ENCODE measurements around the gene ZNF185. TPM values are rescaled to one million over a fixed set of nuclear protein-coding genes. Genes with fewer than 3 reads are reported as not detected.

ZNF185 gene
- total RNA-seq, 1 donor from 2014 or later, result 17.9 TPM

DNA sequence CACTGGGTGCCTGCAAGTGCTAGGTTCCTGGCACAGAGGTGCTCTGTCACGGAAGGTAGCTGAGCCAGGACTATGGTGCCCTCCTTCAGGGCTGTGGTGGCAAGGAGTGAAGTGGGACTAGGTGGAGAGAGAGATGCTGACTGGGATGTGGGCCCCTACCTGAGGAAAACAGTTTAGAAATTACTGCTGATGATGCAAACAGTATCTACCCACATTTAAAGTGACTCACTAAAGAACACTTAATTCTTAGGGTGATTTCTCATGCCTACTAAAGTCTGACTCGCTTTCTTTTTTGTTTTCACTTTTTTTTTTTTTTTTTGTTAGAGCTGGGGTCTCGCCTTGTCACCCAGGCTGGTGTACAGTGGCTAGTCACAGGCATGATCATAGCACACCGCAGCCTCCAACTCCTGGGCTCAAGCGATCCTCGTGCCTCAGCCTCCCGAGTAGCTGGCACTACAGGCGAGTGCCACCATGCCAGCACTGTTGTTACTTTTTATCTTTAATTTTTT lies 3.1 kb downstream of the ZNF185 start:
- intact Hi-C loops (cut with DNase I), result no loop called here

DNA sequence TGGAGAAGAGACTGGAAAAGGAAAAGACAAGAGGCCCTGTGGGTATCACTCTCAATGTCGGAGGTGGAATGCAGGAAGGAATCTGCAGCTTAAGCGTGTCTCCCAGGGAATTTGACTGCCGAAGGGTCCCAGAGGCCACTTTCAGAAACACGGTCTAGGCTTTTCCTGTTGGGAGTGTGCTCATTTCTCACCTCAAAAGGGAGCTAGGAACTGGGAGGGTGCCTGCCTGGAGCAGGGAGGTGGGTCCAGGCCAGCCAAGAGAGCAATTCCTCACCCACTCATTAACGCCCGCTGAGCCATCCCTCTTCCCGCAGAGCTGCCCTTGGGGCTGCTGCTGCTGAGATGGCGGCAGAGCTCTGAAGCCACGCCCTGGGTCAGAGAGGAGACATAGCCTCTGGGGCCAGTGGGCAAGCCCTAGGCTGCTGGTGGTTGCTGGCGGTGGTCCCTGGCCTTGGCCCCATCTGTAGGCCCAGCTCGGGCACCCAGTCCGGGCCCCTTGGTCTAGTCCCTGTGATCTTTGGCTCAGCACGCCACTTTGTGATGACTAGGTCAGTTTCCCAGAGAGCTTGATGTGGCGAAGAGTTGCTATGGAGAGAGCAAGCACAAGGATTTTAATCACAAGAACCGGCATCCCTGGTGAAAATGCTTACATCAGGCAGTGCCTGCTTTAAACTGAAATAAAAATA lies 4.1 kb downstream of the ZNF185 start:
- TF ChIP-seq, protein P1, sequence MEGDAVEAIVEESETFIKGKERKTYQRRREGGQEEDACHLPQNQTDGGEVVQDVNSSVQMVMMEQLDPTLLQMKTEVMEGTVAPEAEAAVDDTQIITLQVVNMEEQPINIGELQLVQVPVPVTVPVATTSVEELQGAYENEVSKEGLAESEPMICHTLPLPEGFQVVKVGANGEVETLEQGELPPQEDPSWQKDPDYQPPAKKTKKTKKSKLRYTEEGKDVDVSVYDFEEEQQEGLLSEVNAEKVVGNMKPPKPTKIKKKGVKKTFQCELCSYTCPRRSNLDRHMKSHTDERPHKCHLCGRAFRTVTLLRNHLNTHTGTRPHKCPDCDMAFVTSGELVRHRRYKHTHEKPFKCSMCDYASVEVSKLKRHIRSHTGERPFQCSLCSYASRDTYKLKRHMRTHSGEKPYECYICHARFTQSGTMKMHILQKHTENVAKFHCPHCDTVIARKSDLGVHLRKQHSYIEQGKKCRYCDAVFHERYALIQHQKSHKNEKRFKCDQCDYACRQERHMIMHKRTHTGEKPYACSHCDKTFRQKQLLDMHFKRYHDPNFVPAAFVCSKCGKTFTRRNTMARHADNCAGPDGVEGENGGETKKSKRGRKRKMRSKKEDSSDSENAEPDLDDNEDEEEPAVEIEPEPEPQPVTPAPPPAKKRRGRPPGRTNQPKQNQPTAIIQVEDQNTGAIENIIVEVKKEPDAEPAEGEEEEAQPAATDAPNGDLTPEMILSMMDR (IDR thresholded peaks at IDR 0.05), result no peak
- intact Hi-C loops (cut with DNase I), result no loop called here
- Histone ChIP-seq H3K27me3 (ENCODE audit: low read depth) (no peaks in the 10 kb centered on the region), H3K4me3 (no peak overlapping the region), H3K27ac (no peak overlapping the region), H3K4me1 (no peaks in the 10 kb centered on the region), H3K9me3 (no peaks in the 10 kb centered on the region), H3K36me3 (no peaks in the 10 kb centered on the region)
- DNase-seq (no peak), ATAC-seq (no peak)

More for the DNA sequence above, 3.1 kb downstream of the ZNF185 start:
- H3K27me3 ChIP-seq (ENCODE audit: low read depth), result no peaks in the 10 kb centered on the region
- H3K36me3 ChIP-seq, result no peaks in the 10 kb centered on the region
- TF ChIP-seq, protein P1 (IDR thresholded peaks at IDR 0.05), result no peak
- DNase-seq (no peak), ATAC-seq (no peak)
- H3K4me1 ChIP-seq, result no peaks in the 10 kb centered on the region
- H3K27ac ChIP-seq, result no peak overlapping the region
- no peaks in the 10 kb centered on the region for H3K9me3 ChIP-seq
- no peak overlapping the region for H3K4me3 ChIP-seq

DNA sequence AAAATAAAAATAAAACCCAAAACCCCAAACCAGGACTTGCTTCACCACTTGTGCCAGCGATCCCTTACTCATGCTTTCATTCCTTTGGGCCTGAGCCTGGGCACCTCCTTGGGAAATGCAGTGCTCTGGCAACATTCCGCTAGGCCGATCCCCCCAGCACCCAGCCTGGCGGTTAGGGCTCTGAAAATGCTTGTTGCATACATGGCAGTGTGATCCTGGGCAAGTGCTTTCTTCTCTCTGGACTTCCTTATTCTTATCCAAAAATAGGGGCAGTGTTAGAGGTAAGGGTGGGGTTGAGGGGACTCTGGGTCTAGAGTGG lies 4.6 kb downstream of the ZNF185 start:
- intact Hi-C loops (cut with DNase I), result no loop called here
- DNase-seq, result no peak

DNA sequence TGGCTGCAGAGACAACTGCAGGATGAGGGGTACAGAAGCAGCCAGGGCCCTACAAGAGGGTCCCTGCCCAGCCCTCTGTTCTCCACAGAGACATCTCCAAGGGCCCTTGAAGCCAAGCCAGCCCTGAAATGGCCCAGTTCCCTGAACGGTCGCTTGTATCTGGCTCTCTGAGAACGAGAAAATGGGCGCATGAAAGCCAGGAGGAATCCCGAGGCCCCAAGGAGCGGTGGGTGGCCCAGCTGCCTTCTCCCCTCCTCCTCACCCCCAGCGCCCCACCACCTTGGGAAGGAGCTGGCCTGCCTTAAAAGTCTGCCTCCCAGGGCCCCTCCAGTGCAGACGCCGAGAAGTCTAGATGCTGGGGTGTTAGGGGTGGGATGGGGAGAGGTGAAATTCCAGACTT lies 5.7 kb downstream of the ZNF185 start:
- Histone ChIP-seq H3K4me1 (no peaks in the 10 kb centered on the region), H3K4me3 (no peak overlapping the region), H3K27ac (no peak overlapping the region), H3K9me3 (no peaks in the 10 kb centered on the region), H3K36me3 (no peaks in the 10 kb centered on the region), H3K27me3 (ENCODE audit: low read depth) (no peaks in the 10 kb centered on the region)
- DNase-seq (no peak), ATAC-seq (no peak)
- TF ChIP-seq, protein P1 (IDR thresholded peaks at IDR 0.05), result no peak
- intact Hi-C loops (cut with DNase I), result no loop called here

More for the DNA sequence above, 4.6 kb downstream of the ZNF185 start:
- no peak for ATAC-seq
- H3K4me3 ChIP-seq, result no peak overlapping the region
- H3K27ac ChIP-seq, result no peak overlapping the region
- no peaks in the 10 kb centered on the region for H3K36me3 ChIP-seq
- TF ChIP-seq, protein P1 (IDR thresholded peaks at IDR 0.05), result no peak
- H3K27me3 ChIP-seq (ENCODE audit: low read depth), result no peaks in the 10 kb centered on the region
- no peaks in the 10 kb centered on the region for H3K4me1 ChIP-seq
- no peaks in the 10 kb centered on the region for H3K9me3 ChIP-seq

DNA sequence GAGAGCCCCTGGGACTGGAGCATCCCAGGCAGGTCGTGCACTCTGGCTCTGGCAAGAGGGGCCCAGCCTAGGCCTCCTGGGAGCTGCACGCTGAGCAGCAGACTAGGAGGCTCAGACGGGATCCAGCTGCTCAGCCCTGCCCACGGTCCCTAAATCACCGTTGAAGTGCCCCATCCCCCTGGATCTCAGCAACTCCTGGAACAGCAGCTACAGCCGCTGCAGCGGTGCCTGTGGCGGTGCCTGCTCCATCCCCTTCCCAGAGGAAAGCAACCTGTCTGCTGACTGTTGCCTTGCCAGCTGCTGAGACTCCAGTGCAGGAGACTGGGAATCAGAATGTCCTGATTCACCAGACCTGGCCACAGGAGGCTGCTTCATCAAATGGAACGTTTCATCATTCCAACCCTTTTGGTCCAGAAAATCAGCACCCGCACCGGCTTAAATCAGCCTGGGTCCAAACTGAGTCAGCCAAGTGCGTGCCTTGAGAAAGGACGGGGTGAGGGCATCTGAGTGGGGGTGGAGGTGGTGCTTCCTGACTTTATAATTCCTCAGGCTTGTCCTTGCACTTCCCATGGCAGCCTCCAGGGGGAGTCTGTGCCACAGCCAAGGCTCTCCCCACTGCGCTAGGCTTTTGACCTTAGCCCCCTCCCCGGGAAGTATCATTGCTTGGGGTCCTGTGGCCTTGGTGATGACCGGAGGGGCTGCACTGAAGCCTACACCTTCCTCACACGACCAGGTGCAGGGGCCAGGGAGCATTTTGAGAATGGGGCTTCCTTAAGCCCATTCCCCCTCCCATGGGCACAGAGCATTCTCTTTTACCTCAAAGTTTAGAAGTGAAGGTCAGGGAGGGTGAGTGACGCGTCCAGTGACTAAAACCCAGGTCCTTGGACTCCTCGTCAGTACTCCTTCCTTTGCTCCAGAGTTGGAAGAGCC lies 6.5 kb downstream of the ZNF185 start:
- Histone ChIP-seq H3K4me3 (no peak overlapping the region), H3K36me3 (no peaks in the 10 kb centered on the region), H3K27ac (no peak overlapping the region), H3K27me3 (ENCODE audit: low read depth) (no peaks in the 10 kb centered on the region), H3K4me1 (no peaks in the 10 kb centered on the region), H3K9me3 (no peaks in the 10 kb centered on the region)
- TF ChIP-seq, protein P1 (IDR thresholded peaks at IDR 0.05), result peak; percentile 63
- ATAC-seq, result peak; percentile 63 to 82
- intact Hi-C loops (cut with DNase I), result no loop called here
- no peak for DNase-seq

Measured in lower lobe of right lung (tissue), 2 donors.